DND-41 (cell line): ENCODE measurements around the gene TAF5.
"Not testable (repeated sequence)": the region's sequence is repeated elsewhere in the genome, so short reads cannot be mapped to it uniquely, and the experiment has no call there.

ENCODE experiments used
- ATAC-seq: fragments of 200-7000 bp; cut with Tn5 transposase; 3 replicates; pipeline ENCODE4 v1.9.1; 2021; ENCODE audit warnings: low read depth; ENCODE audit not compliant: insufficient read depth
- DNase-seq: peaks from one replicate; pipeline ENCODE4 v3.0.0-alpha.2; 2020
- H2AFZ ChIP-seq: 2 replicates; pipeline ENCODE4 v1.6.0; 2012; ENCODE audit warnings: low read depth, low read length
- H3K27ac ChIP-seq: 2 replicates; pipeline ENCODE4 v1.5.1; 2012; ENCODE audit warnings: low read length, inconsistent platforms
- H3K27me3 ChIP-seq: fragments of 200-600 bp; sonication (generic); 2 replicates; pipeline ENCODE4 v1.6.0; 2012; ENCODE audit warnings: low read length, mild to moderate bottlenecking, inconsistent platforms; ENCODE audit not compliant: insufficient read depth, poor library complexity
- H3K36me3 ChIP-seq: 2 replicates; pipeline ENCODE4 v1.5.1; 2012; ENCODE audit warnings: low read length, inconsistent platforms; ENCODE audit not compliant: insufficient read depth
- H3K4me1 ChIP-seq: 2 replicates; pipeline ENCODE4 v1.5.1; 2012; ENCODE audit warnings: mild to moderate bottlenecking, low read length; ENCODE audit not compliant: insufficient read depth
- H3K4me2 ChIP-seq: 2 replicates; pipeline ENCODE4 v1.6.0; 2012; ENCODE audit warnings: mild to moderate bottlenecking, moderate library complexity, low read length, inconsistent platforms; ENCODE audit not compliant: insufficient read depth
- H3K4me3 ChIP-seq, 2 experiments: fragments of 200-600 bp in 1 of 2; shearing (Covaris generic) in 1 of 2; 2 replicates each; pipeline ENCODE4 v1.5.1; 2012 to 2016; ENCODE audit warnings: inconsistent platforms in 2 of 2, low read length in 2 of 2, mild to moderate bottlenecking in 2 of 2, low read depth in 1 of 2, moderate library complexity in 1 of 2
- H3K79me2 ChIP-seq: 2 replicates; pipeline ENCODE4 v1.6.0; 2012; ENCODE audit warnings: low read length, inconsistent platforms; ENCODE audit not compliant: insufficient read depth
- H3K9ac ChIP-seq: 2 replicates; pipeline ENCODE4 v1.6.0; 2012; ENCODE audit warnings: low read depth, mild to moderate bottlenecking, inconsistent platforms, low read length, moderate library complexity
- H3K9me3 ChIP-seq: 2 replicates; pipeline ENCODE4 v1.5.1; 2012; ENCODE audit warnings: low read length, moderate library complexity, mild to moderate bottlenecking, inconsistent platforms; ENCODE audit not compliant: insufficient read depth, severe bottlenecking
- H4K20me1 ChIP-seq: 2 replicates; pipeline ENCODE4 v1.6.0; 2012; ENCODE audit warnings: low read length; ENCODE audit not compliant: insufficient read depth
- EZH2 ChIP-seq: IDR thresholded peaks from 3 replicates; pipeline ENCODE4 v1.6.1; 2012; ENCODE audit warnings: borderline replicate concordance, low read depth, mild to moderate bottlenecking, moderate library complexity, low read length, inconsistent platforms; ENCODE audit not compliant: severe bottlenecking
- TF ChIP-seq, protein P1 (sequence below): IDR thresholded peaks from 2 replicates; pipeline ENCODE4 v1.5.1; 2012; ENCODE audit warnings: borderline replicate concordance, low read length, moderate library complexity, mild to moderate bottlenecking; ENCODE audit not compliant: poor library complexity, severe bottlenecking; ENCODE audit errors: extremely low read depth

Gene TAF5

GRCh38 chr10:103416436-103417147 lies 48.8 kb downstream of the TAF5 start:
- peaks cover 97% of the 10 kb centered on the region for H3K36me3 ChIP-seq
- peak; percentile 58 for DNase-seq

GRCh38 chr10:103417148-103417469 lies 49.3 kb downstream of the TAF5 start:
- H4K20me1 ChIP-seq, ATAC-seq, H2AFZ ChIP-seq, DNase-seq, H3K4me1 ChIP-seq, H3K4me3 ChIP-seq, H3K4me2 ChIP-seq, H3K9ac ChIP-seq, H3K27ac ChIP-seq, H3K79me2 ChIP-seq, H3K27me3 ChIP-seq, H3K9me3 ChIP-seq: not testable (repeated sequence)
- H3K36me3 ChIP-seq, result peaks cover 94% of the 10 kb centered on the region

More at GRCh38 chr10:103416436-103417147, 48.8 kb downstream of the TAF5 start:
- H4K20me1 ChIP-seq, result peaks cover 9% of the 10 kb centered on the region
- no peak overlapping the region for H3K27ac ChIP-seq
- no peak overlapping the region for H3K4me3 ChIP-seq
- peak; percentile 74 for ATAC-seq
- H3K4me2 ChIP-seq, result no peak overlapping the region
- no peak for TF ChIP-seq EZH2
- TF ChIP-seq, protein P1, sequence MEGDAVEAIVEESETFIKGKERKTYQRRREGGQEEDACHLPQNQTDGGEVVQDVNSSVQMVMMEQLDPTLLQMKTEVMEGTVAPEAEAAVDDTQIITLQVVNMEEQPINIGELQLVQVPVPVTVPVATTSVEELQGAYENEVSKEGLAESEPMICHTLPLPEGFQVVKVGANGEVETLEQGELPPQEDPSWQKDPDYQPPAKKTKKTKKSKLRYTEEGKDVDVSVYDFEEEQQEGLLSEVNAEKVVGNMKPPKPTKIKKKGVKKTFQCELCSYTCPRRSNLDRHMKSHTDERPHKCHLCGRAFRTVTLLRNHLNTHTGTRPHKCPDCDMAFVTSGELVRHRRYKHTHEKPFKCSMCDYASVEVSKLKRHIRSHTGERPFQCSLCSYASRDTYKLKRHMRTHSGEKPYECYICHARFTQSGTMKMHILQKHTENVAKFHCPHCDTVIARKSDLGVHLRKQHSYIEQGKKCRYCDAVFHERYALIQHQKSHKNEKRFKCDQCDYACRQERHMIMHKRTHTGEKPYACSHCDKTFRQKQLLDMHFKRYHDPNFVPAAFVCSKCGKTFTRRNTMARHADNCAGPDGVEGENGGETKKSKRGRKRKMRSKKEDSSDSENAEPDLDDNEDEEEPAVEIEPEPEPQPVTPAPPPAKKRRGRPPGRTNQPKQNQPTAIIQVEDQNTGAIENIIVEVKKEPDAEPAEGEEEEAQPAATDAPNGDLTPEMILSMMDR, result peak; percentile 73
- no peaks in the 10 kb centered on the region for H3K27me3 ChIP-seq
- no peak overlapping the region for H2AFZ ChIP-seq
- H3K9ac ChIP-seq, result no peak overlapping the region
- H3K9me3 ChIP-seq, result no peaks in the 10 kb centered on the region
- no peaks in the 10 kb centered on the region for H3K4me1 ChIP-seq
- no peaks in the 10 kb centered on the region for H3K79me2 ChIP-seq

- ATAC-seq, result 0 out of 3 replicates have a peak, but pooled peaks have one; percentile 27
- H2AFZ ChIP-seq, result no peak overlapping the region
- no peak overlapping the region for H3K27ac ChIP-seq
- no peaks in the 10 kb centered on the region for H3K4me1 ChIP-seq
- H3K4me2 ChIP-seq, result no peak overlapping the region
- TF ChIP-seq, protein P1, result no peak
- TF ChIP-seq EZH2, result no peak
- peaks cover 94% of the 10 kb centered on the region for H3K36me3 ChIP-seq
- no peak overlapping the region for H3K9ac ChIP-seq
- no peak for DNase-seq
- H3K79me2 ChIP-seq, result no peaks in the 10 kb centered on the region
- no peaks in the 10 kb centered on the region for H3K27me3 ChIP-seq
- H3K9me3 ChIP-seq, result no peaks in the 10 kb centered on the region
- H4K20me1 ChIP-seq, result peaks cover 9% of the 10 kb centered on the region
- H3K4me3 ChIP-seq, result no peak overlapping the region
Measured at GRCh38 chr10:103417601-103418000, 49.8 kb downstream of the TAF5 start.

DNA sequence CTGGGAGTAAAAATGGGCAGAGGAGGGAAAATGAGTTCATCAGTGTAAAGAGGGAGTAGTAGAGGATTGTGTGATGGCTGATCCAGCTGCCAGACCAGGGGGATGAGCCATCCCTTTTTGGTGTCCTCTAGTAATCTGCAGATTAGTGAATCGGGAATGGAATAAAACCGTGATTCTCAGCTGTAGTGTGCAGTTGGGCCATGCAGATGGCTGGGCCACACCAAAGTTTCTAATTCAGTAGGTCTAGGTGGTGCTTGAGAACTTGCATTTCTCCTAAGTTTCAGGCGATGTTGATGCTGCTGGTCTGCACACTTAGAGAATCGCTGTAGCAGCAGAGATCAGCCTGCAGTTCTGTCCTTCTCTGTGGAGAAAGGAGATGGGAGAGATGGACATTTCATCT lies 51.3 kb downstream of the TAF5 start:
- Histone ChIP-seq H3K4me3 (no peak overlapping the region), H3K4me2 (no peak overlapping the region), H4K20me1 (peaks cover 9% of the 10 kb centered on the region), H3K9me3 (no peaks in the 10 kb centered on the region), H3K9ac (no peak overlapping the region), H3K27ac (no peak overlapping the region), H3K4me1 (no peaks in the 10 kb centered on the region), H2AFZ (no peak overlapping the region), H3K79me2 (no peaks in the 10 kb centered on the region), H3K36me3 (peaks cover 94% of the 10 kb centered on the region), H3K27me3 (no peaks in the 10 kb centered on the region)
- no peak for DNase-seq
- TF ChIP-seq, protein P1, result no peak
- TF ChIP-seq EZH2, result no peak
- ATAC-seq, result no peak
